HepG2 (cell line): ENCODE measurements around the gene TM4SF1. TPM values are rescaled to one million over a fixed set of nuclear protein-coding genes. Genes with fewer than 3 reads are reported as not detected.

Experiments used
- BCL6 ChIP-seq: IDR thresholded peaks from 2 replicates; pipeline ENCODE4 v1.6.1; 2016; ENCODE audit warnings: missing genetic modification reagents, missing compliant biosample characterization
- FOXA3 ChIP-seq: IDR thresholded peaks from 2 replicates; pipeline ENCODE4 v1.6.1; 2016; ENCODE audit warnings: missing genetic modification reagents, missing compliant biosample characterization
- FOXK1 ChIP-seq: sonication (generic); formaldehyde crosslinking; IDR thresholded peaks from 2 replicates; pipeline ENCODE4 v1.4.0; 2020; ENCODE audit warnings: low read depth, missing genetic modification reagents, borderline replicate concordance
- HOXA5 ChIP-seq: sonication (generic); formaldehyde crosslinking; IDR thresholded peaks from 2 replicates; pipeline ENCODE4 v1.4.0; 2020; ENCODE audit warnings: missing genetic modification reagents
- NCOA5 ChIP-seq: sonication (generic); formaldehyde crosslinking; IDR thresholded peaks from 2 replicates; pipeline ENCODE4 v1.4.0; 2020; ENCODE audit warnings: missing genetic modification reagents
- POLR2AphosphoS5 ChIP-seq: IDR thresholded peaks from 2 replicates; pipeline ENCODE4 v1.6.1; 2012; ENCODE audit warnings: low read depth, low read length
- RARA ChIP-seq: IDR thresholded peaks from 2 replicates; pipeline ENCODE4 v1.6.1; 2016; ENCODE audit warnings: missing genetic modification reagents, missing compliant biosample characterization
- SAFB2 ChIP-seq: sonication (generic); formaldehyde crosslinking; IDR thresholded peaks from 2 replicates; pipeline ENCODE4 v1.5.1; 2020; ENCODE audit warnings: missing genetic modification reagents, low read depth, mild to moderate bottlenecking, borderline replicate concordance
- SOX13 ChIP-seq, 3 experiments: fragments of 450-650 bp in 1 of 3; sonication (generic) in 1 of 3; formaldehyde crosslinking in 1 of 3; IDR thresholded peaks in 2 of 3; conservative IDR thresholded peaks in 1 of 3; 2 replicates each; pipeline versions ENCODE4 v1.5.0 to v1.6.1; 2016 to 2020; ENCODE audit warnings: antibody characterized with exemption in 1 of 3, mild to moderate bottlenecking in 1 of 3, missing compliant biosample characterization in 1 of 3, missing genetic modification reagents in 1 of 3, moderate library complexity in 1 of 3
- SP2 ChIP-seq: sonication (generic); formaldehyde crosslinking; IDR thresholded peaks from 2 replicates; pipeline ENCODE4 v1.5.1; 2020; ENCODE audit warnings: mild to moderate bottlenecking, missing genetic modification reagents
- SRSF1 ChIP-seq: fragments of 200-400 bp; formaldehyde crosslinking; optimal IDR thresholded peaks from 2 replicates; pipeline ENCODE3; 2017; ENCODE audit warnings: mild to moderate bottlenecking, low read depth, low read length, moderate library complexity
- ZC3H4 ChIP-seq: sonication (generic); formaldehyde crosslinking; IDR thresholded peaks from 2 replicates; pipeline ENCODE4 v1.4.0; 2020; ENCODE audit warnings: missing genetic modification reagents, borderline replicate concordance
- ZNF34 ChIP-seq: sonication (generic); formaldehyde crosslinking; IDR thresholded peaks from 2 replicates; pipeline ENCODE4 v1.4.0; 2020; ENCODE audit warnings: mild to moderate bottlenecking, missing genetic modification reagents, borderline replicate concordance
- ZNF773 ChIP-seq: sonication (generic); formaldehyde crosslinking; IDR thresholded peaks from 2 replicates; pipeline ENCODE4 v1.4.0; 2020; ENCODE audit warnings: missing genetic modification reagents, borderline replicate concordance
- polyA plus RNA-seq, 8 experiments: library from polyadenylated mRNA; depleted of rRNA in 3 of 8; stranded (reverse) in 7 of 8; unstranded in 1 of 8; fragments of >200 nt; fragmentation: Illumina TruSeq in 4 of 8; extraction: Trizol in 4 of 8; gene quantifications; 2 replicates each; pipeline versions ENCODE4 v1.2.1 to v1.2.3, GENCODE V29; 2011 to 2016; ENCODE audit warnings: low read depth in 4 of 8, missing spikeins in 1 of 8, mixed read lengths in 1 of 8; ENCODE audit not compliant: insufficient read depth in 1 of 8
- total RNA-seq, 5 experiments: library from RNA; depleted of rRNA; stranded (reverse); fragments of >200 nt; fragmentation: Illumina TruSeq; extraction: Trizol; gene quantifications; 2 replicates each; pipeline ENCODE4 v1.2.3, GENCODE V29; 2016; ENCODE audit warnings: low read depth in 1 of 5
- TF ChIP-seq, protein P1 (sequence below): sonication (generic); formaldehyde crosslinking; IDR thresholded peaks from 2 replicates; pipeline ENCODE4 v1.5.1; 2020; ENCODE audit warnings: mild to moderate bottlenecking, missing genetic modification reagents, borderline replicate concordance
- TF ChIP-seq, protein P2 (sequence below): sonication (generic); formaldehyde crosslinking; IDR thresholded peaks from 2 replicates; pipeline ENCODE4 v1.8.0; 2023; ENCODE audit warnings: mild to moderate bottlenecking, missing genetic modification reagents
- TF ChIP-seq, protein P3 (sequence below): sonication (generic); formaldehyde crosslinking; IDR thresholded peaks from 2 replicates; pipeline ENCODE4 v1.4.0; 2020; ENCODE audit warnings: missing genetic modification reagents, borderline replicate concordance
- TF ChIP-seq, protein P4 (sequence below): sonication (generic); formaldehyde crosslinking; IDR thresholded peaks from 2 replicates; pipeline ENCODE4 v1.4.0; 2020; ENCODE audit warnings: missing genetic modification reagents, borderline replicate concordance
- TF ChIP-seq, protein P5 (sequence below): sonication (generic); formaldehyde crosslinking; IDR thresholded peaks from 2 replicates; pipeline ENCODE4 v1.5.0; 2020; ENCODE audit warnings: missing genetic modification reagents

TM4SF1 gene
- total and polyA plus RNA-seq, 2 of the 13 experiments (the other 11 are each of a cell fraction or from before 2014, with no cell fraction given) = 431 to 1,359 TPM

DNA sequence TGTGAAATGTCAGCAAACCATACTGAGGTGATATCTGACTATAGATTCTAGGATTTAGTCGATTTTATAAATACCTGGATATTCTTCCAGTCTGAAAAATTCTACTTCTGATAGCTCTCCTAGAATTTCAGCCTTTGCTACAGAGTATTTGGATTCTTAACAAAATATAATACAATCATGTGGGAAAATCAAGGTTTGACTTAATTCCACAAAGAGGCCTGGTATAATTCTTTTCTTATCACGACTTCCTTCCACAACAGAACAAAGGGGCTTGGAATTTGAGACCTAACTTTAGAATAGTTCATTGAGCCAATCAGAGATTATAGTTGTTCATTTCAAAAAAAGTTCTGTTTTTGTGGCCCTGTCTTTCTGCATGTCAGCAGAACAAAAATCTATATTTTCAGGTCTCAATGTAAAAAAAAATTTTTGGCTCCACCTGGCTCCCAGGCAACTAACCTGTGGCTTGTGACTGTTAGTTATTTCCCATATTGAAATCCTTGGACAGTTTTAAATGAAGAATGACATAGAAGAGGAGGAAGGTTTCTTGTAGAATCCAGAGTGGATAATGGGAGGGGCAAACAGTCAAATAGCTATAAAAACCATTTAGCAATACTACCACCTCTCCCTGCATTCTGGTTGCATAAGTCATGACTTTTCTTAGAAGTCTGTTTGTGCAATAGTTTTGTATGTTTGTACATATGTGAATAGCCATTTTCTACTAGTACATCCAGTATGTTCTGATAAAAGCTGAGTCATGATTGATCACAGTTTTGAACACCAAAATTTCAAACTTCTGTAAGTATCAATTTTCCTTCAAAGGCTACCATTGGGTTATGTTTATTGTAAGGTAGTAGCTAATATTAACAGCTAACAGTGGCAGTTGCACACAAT is 4.0 kb downstream of the TM4SF1 start (continued):
- TF ChIP-seq SAFB2 (CRISPR knock-in tag) (no peak), POLR2AphosphoS5 (peak; percentile 44), BCL6 (peak; percentile 99), SRSF1 (no peak), HOXA5 (CRISPR knock-in tag) (no peak), FOXK1 (CRISPR knock-in tag) (0 out of 2 replicates have a peak, but pooled peaks have one; percentile 23), ZNF34 (no peak), ZNF773 (no peak), NCOA5 (CRISPR knock-in tag) (no peak), ZC3H4 (CRISPR knock-in tag) (0 out of 2 replicates have a peak, but pooled peaks have one; percentile 38), RARA (peak; percentile 50), FOXA3 (CRISPR knock-in tag) (peak; percentile 70; the same call in 1 of the 2 replicates), SP2 (no peak), SOX13 (IDR thresholded peaks at IDR 0.05) (no peak), SOX13 (CRISPR knock-in tag; conservative IDR thresholded peaks at IDR 0.05 in 1 of 2, IDR thresholded peaks at IDR 0.05 in 1 of 2) (peak in 1 of 2 experiments; percentile 37; a peak in 1 of 4 replicates)
- TF ChIP-seq, protein P1, sequence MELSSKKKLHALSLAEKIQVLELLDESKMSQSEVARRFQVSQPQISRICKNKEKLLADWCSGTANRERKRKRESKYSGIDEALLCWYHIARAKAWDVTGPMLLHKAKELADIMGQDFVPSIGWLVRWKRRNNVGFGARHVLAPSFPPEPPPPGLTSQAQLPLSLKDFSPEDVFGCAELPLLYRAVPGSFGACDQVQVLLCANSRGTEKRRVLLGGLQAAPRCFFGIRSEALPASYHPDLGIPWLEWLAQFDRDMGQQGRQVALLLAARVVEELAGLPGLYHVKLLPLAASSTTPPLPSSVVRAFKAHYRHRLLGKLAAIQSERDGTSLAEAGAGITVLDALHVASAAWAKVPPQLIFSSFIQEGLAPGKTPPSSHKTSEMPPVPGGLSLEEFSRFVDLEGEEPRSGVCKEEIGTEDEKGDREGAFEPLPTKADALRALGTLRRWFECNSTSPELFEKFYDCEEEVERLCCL (CRISPR knock-in tag) = no peak
- TF ChIP-seq, protein P2, sequence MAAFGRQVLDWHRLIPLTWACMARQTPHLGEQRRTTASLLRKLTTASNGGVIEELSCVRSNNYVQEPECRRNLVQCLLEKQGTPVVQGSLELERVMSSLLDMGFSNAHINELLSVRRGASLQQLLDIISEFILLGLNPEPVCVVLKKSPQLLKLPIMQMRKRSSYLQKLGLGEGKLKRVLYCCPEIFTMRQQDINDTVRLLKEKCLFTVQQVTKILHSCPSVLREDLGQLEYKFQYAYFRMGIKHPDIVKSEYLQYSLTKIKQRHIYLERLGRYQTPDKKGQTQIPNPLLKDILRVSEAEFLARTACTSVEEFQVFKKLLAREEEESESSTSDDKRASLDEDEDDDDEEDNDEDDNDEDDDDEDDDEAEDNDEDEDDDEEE (CRISPR knock-in tag) = no peak
- TF ChIP-seq, protein P3, sequence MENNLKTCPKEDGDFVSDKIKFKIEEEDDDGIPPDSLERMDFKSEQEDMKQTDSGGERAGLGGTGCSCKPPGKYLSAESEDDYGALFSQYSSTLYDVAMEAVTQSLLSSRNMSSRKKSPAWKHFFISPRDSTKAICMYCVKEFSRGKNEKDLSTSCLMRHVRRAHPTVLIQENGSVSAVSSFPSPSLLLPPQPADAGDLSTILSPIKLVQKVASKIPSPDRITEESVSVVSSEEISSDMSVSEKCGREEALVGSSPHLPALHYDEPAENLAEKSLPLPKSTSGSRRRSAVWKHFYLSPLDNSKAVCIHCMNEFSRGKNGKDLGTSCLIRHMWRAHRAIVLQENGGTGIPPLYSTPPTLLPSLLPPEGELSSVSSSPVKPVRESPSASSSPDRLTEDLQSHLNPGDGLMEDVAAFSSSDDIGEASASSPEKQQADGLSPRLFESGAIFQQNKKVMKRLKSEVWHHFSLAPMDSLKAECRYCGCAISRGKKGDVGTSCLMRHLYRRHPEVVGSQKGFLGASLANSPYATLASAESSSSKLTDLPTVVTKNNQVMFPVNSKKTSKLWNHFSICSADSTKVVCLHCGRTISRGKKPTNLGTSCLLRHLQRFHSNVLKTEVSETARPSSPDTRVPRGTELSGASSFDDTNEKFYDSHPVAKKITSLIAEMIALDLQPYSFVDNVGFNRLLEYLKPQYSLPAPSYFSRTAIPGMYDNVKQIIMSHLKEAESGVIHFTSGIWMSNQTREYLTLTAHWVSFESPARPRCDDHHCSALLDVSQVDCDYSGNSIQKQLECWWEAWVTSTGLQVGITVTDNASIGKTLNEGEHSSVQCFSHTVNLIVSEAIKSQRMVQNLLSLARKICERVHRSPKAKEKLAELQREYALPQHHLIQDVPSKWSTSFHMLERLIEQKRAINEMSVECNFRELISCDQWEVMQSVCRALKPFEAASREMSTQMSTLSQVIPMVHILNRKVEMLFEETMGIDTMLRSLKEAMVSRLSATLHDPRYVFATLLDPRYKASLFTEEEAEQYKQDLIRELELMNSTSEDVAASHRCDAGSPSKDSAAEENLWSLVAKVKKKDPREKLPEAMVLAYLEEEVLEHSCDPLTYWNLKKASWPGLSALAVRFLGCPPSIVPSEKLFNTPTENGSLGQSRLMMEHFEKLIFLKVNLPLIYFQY (CRISPR knock-in tag) = no peak
- TF ChIP-seq, protein P4, sequence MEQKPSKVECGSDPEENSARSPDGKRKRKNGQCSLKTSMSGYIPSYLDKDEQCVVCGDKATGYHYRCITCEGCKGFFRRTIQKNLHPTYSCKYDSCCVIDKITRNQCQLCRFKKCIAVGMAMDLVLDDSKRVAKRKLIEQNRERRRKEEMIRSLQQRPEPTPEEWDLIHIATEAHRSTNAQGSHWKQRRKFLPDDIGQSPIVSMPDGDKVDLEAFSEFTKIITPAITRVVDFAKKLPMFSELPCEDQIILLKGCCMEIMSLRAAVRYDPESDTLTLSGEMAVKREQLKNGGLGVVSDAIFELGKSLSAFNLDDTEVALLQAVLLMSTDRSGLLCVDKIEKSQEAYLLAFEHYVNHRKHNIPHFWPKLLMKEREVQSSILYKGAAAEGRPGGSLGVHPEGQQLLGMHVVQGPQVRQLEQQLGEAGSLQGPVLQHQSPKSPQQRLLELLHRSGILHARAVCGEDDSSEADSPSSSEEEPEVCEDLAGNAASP (CRISPR knock-in tag) = no peak
- TF ChIP-seq, protein P5, sequence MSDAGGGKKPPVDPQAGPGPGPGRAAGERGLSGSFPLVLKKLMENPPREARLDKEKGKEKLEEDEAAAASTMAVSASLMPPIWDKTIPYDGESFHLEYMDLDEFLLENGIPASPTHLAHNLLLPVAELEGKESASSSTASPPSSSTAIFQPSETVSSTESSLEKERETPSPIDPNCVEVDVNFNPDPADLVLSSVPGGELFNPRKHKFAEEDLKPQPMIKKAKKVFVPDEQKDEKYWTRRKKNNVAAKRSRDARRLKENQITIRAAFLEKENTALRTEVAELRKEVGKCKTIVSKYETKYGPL (CRISPR knock-in tag) = peak; percentile 85
